DND-41 (cell line): ENCODE data around the gene POC1B.
"Not testable (repeated sequence)": the region's sequence is repeated elsewhere in the genome, so short reads cannot be mapped to it uniquely, and the experiment has no call there.

Experiments
- ATAC-seq: fragments of 200-7000 bp; cut with Tn5 transposase; 3 replicates; pipeline ENCODE4 v1.9.1; 2021; ENCODE audit warnings: low read depth; ENCODE audit not compliant: insufficient read depth
- DNase-seq: peaks from one replicate; pipeline ENCODE4 v3.0.0-alpha.2; 2020
- H2AFZ ChIP-seq: 2 replicates; pipeline ENCODE4 v1.6.0; 2012; ENCODE audit warnings: low read depth, low read length
- H3K27ac ChIP-seq: 2 replicates; pipeline ENCODE4 v1.5.1; 2012; ENCODE audit warnings: low read length, inconsistent platforms
- H3K27me3 ChIP-seq: fragments of 200-600 bp; sonication (generic); 2 replicates; pipeline ENCODE4 v1.6.0; 2012; ENCODE audit warnings: low read length, mild to moderate bottlenecking, inconsistent platforms; ENCODE audit not compliant: insufficient read depth, poor library complexity
- H3K36me3 ChIP-seq: 2 replicates; pipeline ENCODE4 v1.5.1; 2012; ENCODE audit warnings: low read length, inconsistent platforms; ENCODE audit not compliant: insufficient read depth
- H3K4me1 ChIP-seq: 2 replicates; pipeline ENCODE4 v1.5.1; 2012; ENCODE audit warnings: mild to moderate bottlenecking, low read length; ENCODE audit not compliant: insufficient read depth
- H3K4me2 ChIP-seq: 2 replicates; pipeline ENCODE4 v1.6.0; 2012; ENCODE audit warnings: mild to moderate bottlenecking, moderate library complexity, low read length, inconsistent platforms; ENCODE audit not compliant: insufficient read depth
- H3K4me3 ChIP-seq, 2 experiments: fragments of 200-600 bp in 1 of 2; shearing (Covaris generic) in 1 of 2; 2 replicates each; pipeline ENCODE4 v1.5.1; 2012 to 2016; ENCODE audit warnings: inconsistent platforms in 2 of 2, low read length in 2 of 2, mild to moderate bottlenecking in 2 of 2, low read depth in 1 of 2, moderate library complexity in 1 of 2
- H3K79me2 ChIP-seq: 2 replicates; pipeline ENCODE4 v1.6.0; 2012; ENCODE audit warnings: low read length, inconsistent platforms; ENCODE audit not compliant: insufficient read depth
- H3K9ac ChIP-seq: 2 replicates; pipeline ENCODE4 v1.6.0; 2012; ENCODE audit warnings: low read depth, mild to moderate bottlenecking, inconsistent platforms, low read length, moderate library complexity
- H3K9me3 ChIP-seq: 2 replicates; pipeline ENCODE4 v1.5.1; 2012; ENCODE audit warnings: low read length, moderate library complexity, mild to moderate bottlenecking, inconsistent platforms; ENCODE audit not compliant: insufficient read depth, severe bottlenecking
- H4K20me1 ChIP-seq: 2 replicates; pipeline ENCODE4 v1.6.0; 2012; ENCODE audit warnings: low read length; ENCODE audit not compliant: insufficient read depth
- CTCF ChIP-seq: IDR thresholded peaks from 2 replicates; pipeline ENCODE4 v1.5.1; 2012; ENCODE audit warnings: borderline replicate concordance, low read length, moderate library complexity, mild to moderate bottlenecking; ENCODE audit not compliant: poor library complexity, severe bottlenecking; ENCODE audit errors: extremely low read depth
- EZH2 ChIP-seq: IDR thresholded peaks from 3 replicates; pipeline ENCODE4 v1.6.1; 2012; ENCODE audit warnings: borderline replicate concordance, low read depth, mild to moderate bottlenecking, moderate library complexity, low read length, inconsistent platforms; ENCODE audit not compliant: severe bottlenecking

POC1B gene

DNA sequence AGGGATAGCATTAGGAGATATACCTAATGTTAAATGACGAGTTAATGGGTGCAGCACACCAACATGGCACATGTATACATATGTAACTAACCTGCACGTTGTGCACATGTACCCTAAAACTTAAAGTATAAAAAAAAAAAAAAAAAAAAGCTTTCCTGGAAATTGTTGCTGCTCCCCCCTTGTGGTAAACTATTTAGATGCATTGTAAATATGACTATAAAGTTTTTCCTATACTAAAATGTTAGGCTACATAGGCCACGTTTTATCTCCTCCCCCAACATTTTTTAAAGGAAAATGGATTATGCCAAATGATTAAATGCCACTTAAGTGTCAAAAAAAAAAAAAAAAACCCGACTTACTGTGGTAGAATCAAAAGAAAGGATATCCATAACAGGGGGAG, 66.6 kb downstream of the POC1B start:
- peak; percentile 26 for TF ChIP-seq CTCF
- peaks cover 33% of the 10 kb centered on the region for H3K36me3 ChIP-seq
- not testable (repeated sequence) for H3K9ac ChIP-seq

GRCh38 chr12:89456565-89456964, 69.3 kb downstream of the POC1B start:
- Histone ChIP-seq H3K27ac (peak overlapping the region; percentile 1; the same call in 1 of the 2 replicates), H3K79me2 (peaks cover 9% of the 10 kb centered on the region), H3K9ac (no peak overlapping the region), H3K4me2 (no peak overlapping the region), H4K20me1 (no peaks in the 10 kb centered on the region), H3K4me3 (no peak overlapping the region), H2AFZ (no peak overlapping the region), H3K4me1 (peaks cover 41% of the 10 kb centered on the region), H3K36me3 (peaks cover 36% of the 10 kb centered on the region), H3K9me3 (no peaks in the 10 kb centered on the region), H3K27me3 (no peaks in the 10 kb centered on the region)
- DNase-seq (no peak), ATAC-seq (peak; percentile 69)
- TF ChIP-seq EZH2 (no peak), CTCF (no peak)

More for the DNA sequence above, 66.6 kb downstream of the POC1B start:
- H3K27ac ChIP-seq, ATAC-seq, H3K4me3 ChIP-seq, H3K79me2 ChIP-seq, H3K4me2 ChIP-seq, H2AFZ ChIP-seq, DNase-seq, H3K9me3 ChIP-seq, H4K20me1 ChIP-seq, H3K27me3 ChIP-seq: not testable (repeated sequence)
- peaks cover 52% of the 10 kb centered on the region for H3K4me1 ChIP-seq

- Histone ChIP-seq H3K27me3 (no peaks in the 10 kb centered on the region), H3K9ac (no peak overlapping the region), H3K27ac (peak overlapping the region; percentile 17; the same call in 1 of the 2 replicates), H2AFZ (no peak overlapping the region), H4K20me1 (no peaks in the 10 kb centered on the region), H3K4me2 (no peak overlapping the region), H3K4me1 (peaks cover 25% of the 10 kb centered on the region), H3K4me3 (no peak overlapping the region), H3K9me3 (no peaks in the 10 kb centered on the region), H3K36me3 (peaks cover 32% of the 10 kb centered on the region), H3K79me2 (no peaks in the 10 kb centered on the region)
- TF ChIP-seq CTCF (no peak), EZH2 (no peak)
- ATAC-seq, result no peak
- no peak for DNase-seq
These were observed 71.6 kb downstream of the POC1B start for GRCh38 chr12:89454080-89454848.
